Activated CD4-positive, alpha-beta memory T cell treated with anti-CD3 and anti-CD28 coated beads, Interleukin-2, amount 10 ng/mL, durations not matched to agents 7 days and 5 days (primary cell): ENCODE measurements around the gene C1QBP. TPM values are rescaled to one million over a fixed set of nuclear protein-coding genes. Genes with fewer than 3 reads are reported as not detected.

Experiments
- CTCF ChIA-PET: fragments of 350-600 bp; sonication (Branson Sonifier 250); formaldehyde crosslinking; loops from one replicate; lab custom pipeline; 2021; ENCODE audit warnings: antibody characterized with exemption, inconsistent platforms; lab: Charles Lee
- POLR2A ChIA-PET: fragments of 350-600 bp; sonication (Branson Sonifier 250); formaldehyde crosslinking; loops from one replicate; lab custom pipeline; 2021; ENCODE audit warnings: antibody characterized with exemption; lab: Charles Lee
- DNase-seq: peaks from one replicate; pipeline ENCODE4 v3.0.0-alpha.2; 2020
- H3K27ac Mint-ChIP-seq: one replicate; pipeline ENCODE4 v1.8.0; 2021; ENCODE audit warnings: mild to moderate bottlenecking, mixed read lengths
- H3K27me3 Mint-ChIP-seq: one replicate; pipeline ENCODE4 v1.8.0; 2021; ENCODE audit warnings: mixed read lengths
- H3K36me3 Mint-ChIP-seq: one replicate; pipeline ENCODE4 v1.8.0; 2021; ENCODE audit warnings: low read depth, mixed read lengths
- H3K4me1 Mint-ChIP-seq: one replicate; pipeline ENCODE4 v1.8.0; 2021; ENCODE audit warnings: mixed read lengths
- H3K4me3 Mint-ChIP-seq: one replicate; pipeline ENCODE4 v1.8.0; 2021; ENCODE audit warnings: mild to moderate bottlenecking, mixed read lengths
- H3K9me3 Mint-ChIP-seq: one replicate; pipeline ENCODE4 v1.8.0; 2021; ENCODE audit warnings: mixed read lengths
- total RNA-seq, 2 experiments: library from RNA; stranded (reverse); gene quantifications; one replicate each; pipeline ENCODE4 v1.2.3, GENCODE V29; 2021

C1QBP gene
- total RNA-seq, 2 experiments from 2014 or later = 123 TPM

DNA sequence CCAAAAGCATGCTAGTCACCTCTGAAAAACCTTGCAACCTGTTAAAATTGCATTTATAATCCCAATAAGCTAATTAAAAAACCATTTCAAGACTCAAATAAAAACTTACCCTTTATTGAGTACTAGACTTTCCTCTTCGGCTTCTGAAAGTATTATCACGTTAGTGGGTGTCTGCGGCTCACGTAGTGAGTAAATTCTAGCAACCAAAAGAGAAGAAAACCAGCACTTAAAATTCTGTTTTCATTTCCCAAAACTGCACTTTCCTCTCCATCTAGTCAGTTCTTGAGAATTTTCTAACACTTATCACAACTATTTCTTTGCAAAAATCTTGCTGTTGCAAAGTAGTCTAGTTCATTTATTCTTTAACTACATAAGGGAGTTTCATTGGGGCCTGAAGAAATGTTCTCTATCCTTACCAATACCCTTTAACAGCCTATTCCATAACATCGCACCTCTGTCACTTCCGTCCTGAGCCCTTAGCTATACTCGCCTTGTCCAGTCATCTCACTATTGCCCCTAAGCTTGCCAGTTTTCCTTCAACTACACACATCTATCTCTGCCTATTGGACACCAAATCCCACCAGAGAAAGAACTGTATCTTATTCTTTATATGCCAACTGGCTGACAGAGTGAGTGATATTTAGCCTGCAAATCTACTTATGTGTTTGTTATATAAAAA is 28.2 kb downstream of the C1QBP start:
- Mint-ChIP-seq H3K4me3 (no peak overlapping the region), H3K9me3 (no peaks in the 10 kb centered on the region), H3K4me1 (peaks cover 39% of the 10 kb centered on the region), H3K27me3 (no peaks in the 10 kb centered on the region), H3K27ac (peak overlapping the region; percentile 44), H3K36me3 (peaks cover 45% of the 10 kb centered on the region)
- ChIA-PET CTCF (no interaction called here), POLR2A (interaction anchor here (1.1 to 1.7 kb wide), 2 partner anchors 9 to 74 kb away, joined by 3 to 7 read pairs; partner anchors contain the start of genes NUP88 and RPAIN)
- DNase-seq = no peak

DNA sequence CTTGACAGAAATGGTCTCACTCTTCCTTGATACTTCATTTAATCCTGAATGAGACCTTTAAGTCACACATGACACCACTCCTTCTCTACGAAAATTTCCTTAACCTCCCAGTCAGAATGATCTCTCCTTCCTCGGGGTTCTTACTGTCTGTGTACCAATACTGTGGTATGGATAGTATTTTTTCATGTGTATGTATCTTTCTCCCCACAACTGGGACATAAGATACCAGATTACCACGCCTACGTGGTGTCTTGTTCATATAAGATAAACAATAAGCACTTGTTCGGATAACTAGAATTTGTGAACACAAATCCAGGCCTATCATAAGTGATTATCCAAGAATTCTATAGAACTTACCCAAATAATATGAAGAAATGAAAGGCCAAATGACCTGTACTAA is 30.8 kb downstream of the C1QBP start:
- DNase-seq = no peak
- H3K4me3 Mint-ChIP-seq = no peak overlapping the region
- no peaks in the 10 kb centered on the region for H3K9me3 Mint-ChIP-seq
- ChIA-PET POLR2A (interaction anchor here (1.2 kb wide), 1 partner anchor 11 kb away, joined by 4 read pairs; the partner anchor contains the start of gene NUP88), CTCF (no interaction called here)
- no peaks in the 10 kb centered on the region for H3K27me3 Mint-ChIP-seq
- no peak overlapping the region for H3K27ac Mint-ChIP-seq
- H3K36me3 Mint-ChIP-seq = peaks cover 42% of the 10 kb centered on the region
- peaks cover 31% of the 10 kb centered on the region for H3K4me1 Mint-ChIP-seq

DNA sequence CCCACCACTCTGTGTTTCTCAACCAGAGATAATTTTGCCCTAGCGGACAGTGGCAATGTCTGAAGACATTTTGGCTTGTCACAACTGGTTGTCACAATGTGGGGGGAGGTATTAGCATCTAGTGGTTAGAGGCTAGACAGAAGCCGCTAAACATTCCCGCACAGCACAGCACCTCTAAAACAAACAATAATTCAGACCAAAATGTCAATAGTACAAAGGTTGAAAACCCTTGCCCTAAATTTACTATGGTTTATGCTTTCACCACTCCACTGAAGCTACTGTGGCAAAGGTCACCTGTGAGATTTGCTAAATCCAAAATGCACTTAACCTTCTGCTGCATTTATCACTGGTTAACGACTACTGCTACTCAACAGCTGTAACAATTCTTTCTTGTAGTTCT is 33.6 kb downstream of the C1QBP start:
- Mint-ChIP-seq H3K27me3 (no peaks in the 10 kb centered on the region), H3K36me3 (peaks cover 27% of the 10 kb centered on the region), H3K4me1 (peaks cover 13% of the 10 kb centered on the region), H3K9me3 (no peaks in the 10 kb centered on the region), H3K27ac (no peak overlapping the region), H3K4me3 (no peak overlapping the region)
- DNase-seq = no peak
- ChIA-PET CTCF (interaction anchor here (0.5 to 1.2 kb wide), 2 partner anchors 34 to 170 kb away, joined by 3 read pairs; partner anchors contain the start of gene C1QBP), POLR2A (interaction anchor here (0.7 to 1.2 kb wide), 4 partner anchors 13 to 124 kb away, joined by 3 to 5 read pairs (median 3); partner anchors contain the start of genes NUP88, RABEP1 and RPAIN)

DNA sequence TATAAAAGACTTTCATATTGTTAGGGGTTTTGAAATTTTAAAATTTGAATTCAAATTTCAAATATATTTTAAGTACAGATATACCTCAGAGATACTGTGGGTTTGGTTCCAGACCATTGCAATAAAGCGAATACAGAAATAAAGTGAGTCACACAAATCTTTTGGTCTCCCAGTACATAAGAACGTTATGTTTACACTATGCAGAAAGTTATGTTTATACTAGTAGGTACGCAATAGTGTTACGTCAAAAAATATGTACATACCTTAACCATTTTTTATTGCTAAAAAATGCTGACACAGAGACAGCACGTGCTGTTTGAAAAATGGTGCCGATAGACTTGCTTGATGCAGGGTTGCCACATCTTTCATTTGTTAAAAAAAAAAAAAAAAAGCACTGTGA is 39.2 kb downstream of the C1QBP start:
- no peak for DNase-seq
- H3K36me3 Mint-ChIP-seq = peaks cover 61% of the 10 kb centered on the region
- CTCF ChIA-PET = interaction anchor here (0.7 to 1.0 kb wide), 2 partner anchors 26 to 82 kb away, joined by 3 to 4 read pairs; no protein-coding TSS in a partner anchor
- H3K9me3 Mint-ChIP-seq = no peaks in the 10 kb centered on the region
- no peak overlapping the region for H3K27ac Mint-ChIP-seq
- peaks cover 6% of the 10 kb centered on the region for H3K4me1 Mint-ChIP-seq
- H3K4me3 Mint-ChIP-seq = no peak overlapping the region
- no peaks in the 10 kb centered on the region for H3K27me3 Mint-ChIP-seq
- POLR2A ChIA-PET = no interaction called here

DNA sequence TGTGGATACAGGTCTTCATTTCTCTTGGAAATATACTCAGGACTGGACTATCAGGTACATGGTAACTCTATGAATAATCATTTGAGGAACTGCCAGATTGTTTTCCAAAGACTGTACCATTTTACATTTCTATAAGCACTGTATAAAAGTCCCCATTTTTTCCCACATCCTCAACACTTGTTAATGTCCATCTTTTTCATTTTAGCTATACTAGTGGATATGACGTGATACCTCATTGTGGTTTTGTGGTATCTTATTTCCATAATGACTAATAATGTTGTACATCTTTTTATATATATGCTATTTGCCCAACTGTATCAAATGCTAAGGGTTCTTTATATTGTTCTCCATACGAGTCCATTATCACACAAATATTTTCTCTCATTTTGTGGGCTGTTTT is 42.3 kb downstream of the C1QBP start:
- peaks cover 74% of the 10 kb centered on the region for H3K36me3 Mint-ChIP-seq
- no peak overlapping the region for H3K4me3 Mint-ChIP-seq
- no peak overlapping the region for H3K27ac Mint-ChIP-seq
- DNase-seq = no peak
- ChIA-PET CTCF (no interaction called here), POLR2A (interaction anchor here (0.6 to 2.6 kb wide), 2 partner anchors 11 to 22 kb away, joined by 3 to 9 read pairs; partner anchors contain the start of genes NUP88 and RPAIN)
- H3K27me3 Mint-ChIP-seq = no peaks in the 10 kb centered on the region
- H3K9me3 Mint-ChIP-seq = no peaks in the 10 kb centered on the region
- H3K4me1 Mint-ChIP-seq = peaks cover 6% of the 10 kb centered on the region

DNA sequence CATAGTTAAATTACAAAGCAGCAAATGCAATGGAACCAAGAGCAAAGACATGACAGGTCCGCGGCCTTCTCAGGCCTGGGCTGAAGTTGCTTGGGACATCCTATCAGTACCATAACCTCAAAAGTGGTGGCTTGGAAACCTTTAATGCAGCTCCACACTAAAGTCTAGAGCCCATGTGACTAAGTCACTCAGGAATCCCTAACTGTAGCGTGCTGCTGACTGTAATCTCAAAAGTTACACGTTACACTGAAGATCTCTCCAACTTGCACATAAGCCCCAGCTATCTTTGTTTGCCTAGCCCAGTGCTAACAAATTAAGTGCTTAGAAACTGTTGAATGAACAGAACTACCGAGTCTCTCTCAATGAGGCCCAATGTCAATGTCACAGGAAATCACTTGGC is 47.3 kb downstream of the C1QBP start:
- ChIA-PET POLR2A (interaction anchor here (0.6 to 2.8 kb wide), 5 partner anchors 9 to 44 kb away, joined by 3 to 9 read pairs (median 3); partner anchors contain the start of genes NUP88 and RPAIN), CTCF (interaction anchor here (1.2 kb wide), 1 partner anchor 39 kb away, joined by 3 read pairs; no protein-coding TSS in a partner anchor)
- Mint-ChIP-seq H3K4me1 (peaks cover 12% of the 10 kb centered on the region), H3K27me3 (no peaks in the 10 kb centered on the region), H3K9me3 (peaks cover 3% of the 10 kb centered on the region), H3K4me3 (no peak overlapping the region), H3K36me3 (peaks cover 75% of the 10 kb centered on the region), H3K27ac (no peak overlapping the region)
- no peak for DNase-seq

Other genes with a start within 250 kb of the C1QBP start
- 1 to 10 TPM; 7.0 to 8.6 TPM for gene ZNF594, start 247.3 kb downstream of the C1QBP start, total RNA-seq
- gene SCIMP, start 204.3 kb downstream of the C1QBP start, total RNA-seq = not detected
- gene RABEP1, start 156.9 kb downstream of the C1QBP start, total RNA-seq = 10 to 100 TPM; 37.3 to 37.8 TPM
- gene NUP88, start 19.5 kb downstream of the C1QBP start, total RNA-seq = 10 to 100 TPM; 80.6 to 85.9 TPM
- gene RPAIN, start 19.0 kb downstream of the C1QBP start, total RNA-seq = 10 to 100 TPM; 49.5 to 52.2 TPM
- gene DHX33, start 29.8 kb upstream of the C1QBP start, total RNA-seq = 10 to 100 TPM; 15.0 to 16.3 TPM
- 10 to 100 TPM; 76.6 to 76.8 TPM for gene DERL2, start 47.0 kb upstream of the C1QBP start, total RNA-seq
- 10 to 100 TPM; 28.7 to 29.0 TPM for gene MIS12, start 47.4 kb upstream of the C1QBP start, total RNA-seq
- 100 to 1,000 TPM; 102 to 104 TPM for gene NLRP1, start 145.4 kb upstream of the C1QBP start, total RNA-seq